ENCODE data around the gene TTC12. TPM values are rescaled to one million over a fixed set of nuclear protein-coding genes. Genes with fewer than 3 reads are reported as not detected.

Gene TTC12
- polyA plus RNA-seq, 1 donor from 2014 or later = 4.2 TPM

GRCh38 chr11:113393501-113393985 lies 79.2 kb downstream of the TTC12 start:
- no peaks in the 10 kb centered on the region for H3K9me3 ChIP-seq (ENCODE audit: low read length)
- no peak overlapping the region for H3K4me3 ChIP-seq (ENCODE audit: low read length)
- no peaks in the 10 kb centered on the region for H3K27me3 ChIP-seq (ENCODE audit: insufficient read depth, low read depth, low read length)
- no peak overlapping the region for H2AFZ ChIP-seq (ENCODE audit: low read depth, low read length)
- no peaks in the 10 kb centered on the region for H3K36me3 ChIP-seq (ENCODE audit: insufficient read depth, low read length)
- no peaks in the 10 kb centered on the region for H4K20me1 ChIP-seq (ENCODE audit: insufficient read depth)
- H3K27ac ChIP-seq (ENCODE audit: low read length) = no peak overlapping the region
- no peak for TF ChIP-seq MXI1 (conservative IDR thresholded peaks at IDR 0.05; ENCODE audit: poor library complexity, severe bottlenecking)
- TF ChIP-seq SMC3 (conservative IDR thresholded peaks at IDR 0.05; ENCODE audit: poor library complexity) = no peak
- TF ChIP-seq POLR2AphosphoS5 (IDR thresholded peaks at IDR 0.05) = no peak
- TF ChIP-seq TAF1 (IDR thresholded peaks at IDR 0.05; ENCODE audit: low read depth) = no peak
- TF ChIP-seq EP300 (conservative IDR thresholded peaks at IDR 0.05; ENCODE audit: poor library complexity, severe bottlenecking) = no peak
- no peak for TF ChIP-seq RAD21 (conservative IDR thresholded peaks at IDR 0.05)
- TF ChIP-seq REST (IDR thresholded peaks at IDR 0.05; ENCODE audit: borderline replicate concordance) = no peak
- no peak for TF ChIP-seq EZH2 (IDR thresholded peaks at IDR 0.05; ENCODE audit: borderline replicate concordance, insufficient read depth, low read length, poor library complexity, severe bottlenecking)
- TF ChIP-seq CTCF (IDR thresholded peaks at IDR 0.05; ENCODE audit: poor library complexity, severe bottlenecking) = no peak
- no peaks in the 10 kb centered on the region for H3K9me2 ChIP-seq (ENCODE audit: insufficient read depth, low read length)
- H3K4me2 ChIP-seq (ENCODE audit: low read length) = no peak overlapping the region
- H3K9ac ChIP-seq (ENCODE audit: low read length) = no peak overlapping the region
- no peaks in the 10 kb centered on the region for H3K79me2 ChIP-seq (replicated peaks; ENCODE audit: insufficient read depth, low read length)
- H3F3A ChIP-seq (ENCODE audit: insufficient read depth, low read length, poor library complexity, severe bottlenecking) = no peaks in the 10 kb centered on the region

GRCh38 chr11:113394919-113395318 lies 80.5 kb downstream of the TTC12 start:
- H3K79me2 ChIP-seq (replicated peaks; ENCODE audit: insufficient read depth, low read length) = no peaks in the 10 kb centered on the region
- H3K9me3 ChIP-seq (ENCODE audit: low read length) = no peaks in the 10 kb centered on the region
- no peaks in the 10 kb centered on the region for H3K27me3 ChIP-seq (ENCODE audit: insufficient read depth, low read depth, low read length)
- no peaks in the 10 kb centered on the region for H3F3A ChIP-seq (ENCODE audit: insufficient read depth, low read length, poor library complexity, severe bottlenecking)
- H4K20me1 ChIP-seq (ENCODE audit: insufficient read depth) = no peaks in the 10 kb centered on the region
- H3K4me2 ChIP-seq (ENCODE audit: low read length) = no peak overlapping the region
- H3K4me3 ChIP-seq (ENCODE audit: low read length) = no peak overlapping the region
- no peak overlapping the region for H3K9ac ChIP-seq (ENCODE audit: low read length)
- no peak overlapping the region for H3K27ac ChIP-seq (ENCODE audit: low read length)
- H3K36me3 ChIP-seq (ENCODE audit: insufficient read depth, low read length) = no peaks in the 10 kb centered on the region
- H3K9me2 ChIP-seq (ENCODE audit: insufficient read depth, low read length) = no peaks in the 10 kb centered on the region
- TF ChIP-seq POLR2AphosphoS5 (IDR thresholded peaks at IDR 0.05) (no peak), EZH2 (IDR thresholded peaks at IDR 0.05; ENCODE audit: borderline replicate concordance, insufficient read depth, low read length, poor library complexity, severe bottlenecking) (no peak), RAD21 (conservative IDR thresholded peaks at IDR 0.05) (no peak), CTCF (IDR thresholded peaks at IDR 0.05; ENCODE audit: poor library complexity, severe bottlenecking) (no peak), EP300 (conservative IDR thresholded peaks at IDR 0.05; ENCODE audit: poor library complexity, severe bottlenecking) (no peak), MXI1 (conservative IDR thresholded peaks at IDR 0.05; ENCODE audit: poor library complexity, severe bottlenecking) (no peak), REST (IDR thresholded peaks at IDR 0.05; ENCODE audit: borderline replicate concordance) (no peak), TAF1 (IDR thresholded peaks at IDR 0.05; ENCODE audit: low read depth) (no peak), SMC3 (conservative IDR thresholded peaks at IDR 0.05; ENCODE audit: poor library complexity) (no peak)
- no peak overlapping the region for H2AFZ ChIP-seq (ENCODE audit: low read depth, low read length)
